Osteoblast (primary cell): Measurements from ENCODE around the gene WDR4. TPM values are rescaled to one million over a fixed set of nuclear protein-coding genes. Genes with fewer than 3 reads are reported as not detected.

Experiments
- DNase-seq: peaks from one replicate; pipeline ENCODE4 v3.0.0; 2011; ENCODE audit warnings: low spot score, mixed read lengths; ENCODE audit not compliant: insufficient read length; ENCODE audit errors: missing footprints
- H2AFZ ChIP-seq: 2 replicates; pipeline ENCODE4 v1.6.0; 2011; ENCODE audit warnings: mild to moderate bottlenecking, low read length
- H3K27ac ChIP-seq: 2 replicates; pipeline ENCODE4 v1.5.1; 2011; ENCODE audit warnings: mild to moderate bottlenecking, low read depth, low read length, moderate library complexity
- H3K27me3 ChIP-seq: 2 replicates; pipeline ENCODE4 v1.6.0; 2012; ENCODE audit warnings: mild to moderate bottlenecking, control low read depth, inconsistent platforms, low read length, moderate library complexity; ENCODE audit not compliant: insufficient read depth
- H3K36me3 ChIP-seq: 2 replicates; pipeline ENCODE4 v1.5.1; 2011; ENCODE audit warnings: mild to moderate bottlenecking, low read length, control low read depth, moderate library complexity; ENCODE audit not compliant: insufficient read depth
- H3K4me1 ChIP-seq: 2 replicates; pipeline ENCODE4 v1.5.1; 2011; ENCODE audit warnings: mild to moderate bottlenecking, low read length, control low read depth, moderate library complexity; ENCODE audit not compliant: insufficient read depth
- H3K4me2 ChIP-seq: 2 replicates; pipeline ENCODE4 v1.6.0; 2011; ENCODE audit warnings: mild to moderate bottlenecking, low read length; ENCODE audit not compliant: insufficient read depth
- H3K4me3 ChIP-seq: fragments of 200-600 bp; sonication (generic); 3 replicates; pipeline ENCODE4 v1.5.1; 2012; ENCODE audit warnings: mild to moderate bottlenecking, low read length, inconsistent platforms; ENCODE audit not compliant: insufficient read depth
- H3K79me2 ChIP-seq: 2 replicates; pipeline ENCODE4 v1.6.0; 2012; ENCODE audit warnings: mild to moderate bottlenecking, low read length, control low read depth, inconsistent platforms; ENCODE audit not compliant: insufficient read depth
- H3K9me3 ChIP-seq: 2 replicates; pipeline ENCODE4 v1.5.1; 2011; ENCODE audit warnings: low read depth, low read length, control low read depth
- H4K20me1 ChIP-seq: 2 replicates; pipeline ENCODE4 v1.6.0; 2012; ENCODE audit warnings: mild to moderate bottlenecking, low read length, control low read depth; ENCODE audit not compliant: insufficient read depth
- total RNA-seq: library from RNA; depleted of rRNA; stranded (reverse); fragments of >200 nt; gene quantifications from 2 replicates; pipeline ENCODE4 v1.2.3, GENCODE V29; 2012
- TF ChIP-seq, protein P1 (sequence below): IDR thresholded peaks from 2 replicates; pipeline ENCODE4 v1.5.1; 2011; ENCODE audit warnings: mild to moderate bottlenecking, low read depth, low read length, moderate library complexity; ENCODE audit errors: extremely low read depth

WDR4 gene
- total RNA-seq, 1 donor = 10.1 TPM

- Histone ChIP-seq H3K36me3 (no peaks in the 10 kb centered on the region), H3K4me1 (peaks cover 7% of the 10 kb centered on the region), H3K79me2 (no peaks in the 10 kb centered on the region), H2AFZ (peak overlapping the region; percentile 88), H3K27ac (peak overlapping the region; percentile 28), H3K27me3 (no peaks in the 10 kb centered on the region), H3K4me3 (peak overlapping the region; percentile 52), H4K20me1 (no peaks in the 10 kb centered on the region), H3K9me3 (no peaks in the 10 kb centered on the region), H3K4me2 (peak overlapping the region; percentile 75)
- DNase-seq = peak; percentile 97
- TF ChIP-seq, protein P1, sequence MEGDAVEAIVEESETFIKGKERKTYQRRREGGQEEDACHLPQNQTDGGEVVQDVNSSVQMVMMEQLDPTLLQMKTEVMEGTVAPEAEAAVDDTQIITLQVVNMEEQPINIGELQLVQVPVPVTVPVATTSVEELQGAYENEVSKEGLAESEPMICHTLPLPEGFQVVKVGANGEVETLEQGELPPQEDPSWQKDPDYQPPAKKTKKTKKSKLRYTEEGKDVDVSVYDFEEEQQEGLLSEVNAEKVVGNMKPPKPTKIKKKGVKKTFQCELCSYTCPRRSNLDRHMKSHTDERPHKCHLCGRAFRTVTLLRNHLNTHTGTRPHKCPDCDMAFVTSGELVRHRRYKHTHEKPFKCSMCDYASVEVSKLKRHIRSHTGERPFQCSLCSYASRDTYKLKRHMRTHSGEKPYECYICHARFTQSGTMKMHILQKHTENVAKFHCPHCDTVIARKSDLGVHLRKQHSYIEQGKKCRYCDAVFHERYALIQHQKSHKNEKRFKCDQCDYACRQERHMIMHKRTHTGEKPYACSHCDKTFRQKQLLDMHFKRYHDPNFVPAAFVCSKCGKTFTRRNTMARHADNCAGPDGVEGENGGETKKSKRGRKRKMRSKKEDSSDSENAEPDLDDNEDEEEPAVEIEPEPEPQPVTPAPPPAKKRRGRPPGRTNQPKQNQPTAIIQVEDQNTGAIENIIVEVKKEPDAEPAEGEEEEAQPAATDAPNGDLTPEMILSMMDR = peak; percentile 86
These were observed 44.5 kb upstream of the WDR4 start for GRCh38 chr21:42923553-42924432.

DNA sequence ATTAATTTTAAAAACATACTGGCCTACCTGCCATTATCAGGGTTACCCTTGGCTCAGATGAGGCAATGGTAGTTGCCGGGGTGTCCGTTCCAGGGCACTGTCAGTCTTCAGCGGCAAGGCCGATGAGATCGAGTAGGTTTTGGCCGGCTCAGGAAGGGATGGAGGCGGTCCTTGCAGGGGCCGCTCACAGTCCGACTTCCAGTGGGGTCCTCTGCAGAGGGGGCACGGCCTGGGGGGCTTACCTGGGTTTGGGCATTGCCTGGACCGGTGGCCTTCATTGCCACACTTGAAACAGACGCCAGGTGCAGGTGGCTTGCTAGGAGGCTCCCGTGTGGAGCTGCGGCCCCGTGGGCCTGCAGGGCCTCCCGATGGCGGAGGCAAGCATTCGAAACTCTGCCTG is 43.6 kb upstream of the WDR4 start:
- Histone ChIP-seq H3K36me3 (no peaks in the 10 kb centered on the region), H4K20me1 (no peaks in the 10 kb centered on the region), H3K79me2 (no peaks in the 10 kb centered on the region), H3K9me3 (no peaks in the 10 kb centered on the region), H3K4me1 (peaks cover 7% of the 10 kb centered on the region), H3K27ac (no peak overlapping the region), H2AFZ (no peak overlapping the region), H3K27me3 (no peaks in the 10 kb centered on the region), H3K4me3 (no peak overlapping the region), H3K4me2 (no peak overlapping the region)
- DNase-seq = no peak
- TF ChIP-seq, protein P1 = no peak

- H4K20me1 ChIP-seq = no peaks in the 10 kb centered on the region
- TF ChIP-seq, protein P1 = no peak
- H3K27ac ChIP-seq = no peak overlapping the region
- no peaks in the 10 kb centered on the region for H3K9me3 ChIP-seq
- H3K4me1 ChIP-seq = peaks cover 7% of the 10 kb centered on the region
- H3K27me3 ChIP-seq = no peaks in the 10 kb centered on the region
- H3K36me3 ChIP-seq = no peaks in the 10 kb centered on the region
- no peak overlapping the region for H3K4me3 ChIP-seq
- H2AFZ ChIP-seq = no peak overlapping the region
- DNase-seq = no peak
- H3K4me2 ChIP-seq = no peak overlapping the region
- no peaks in the 10 kb centered on the region for H3K79me2 ChIP-seq
These were observed 42.6 kb upstream of the WDR4 start for GRCh38 chr21:42921927-42922326.

GRCh38 chr21:42918291-42918690 is 39.0 kb upstream of the WDR4 start:
- Histone ChIP-seq H3K4me1 (no peaks in the 10 kb centered on the region), H3K9me3 (no peaks in the 10 kb centered on the region), H4K20me1 (no peaks in the 10 kb centered on the region), H3K27me3 (no peaks in the 10 kb centered on the region), H3K4me3 (no peak overlapping the region), H3K36me3 (no peaks in the 10 kb centered on the region), H3K27ac (no peak overlapping the region), H3K79me2 (no peaks in the 10 kb centered on the region), H2AFZ (no peak overlapping the region), H3K4me2 (no peak overlapping the region)
- TF ChIP-seq, protein P1 = no peak
- no peak for DNase-seq
